GM12878 (cell line): Measurements from ENCODE around the gene EHD1. TPM values are rescaled to one million over a fixed set of nuclear protein-coding genes. Genes with fewer than 3 reads are reported as not detected.

Experiments
- BCL3 ChIP-seq: IDR thresholded peaks from 2 replicates; pipeline ENCODE4 v1.6.1; 2011; ENCODE audit warnings: borderline replicate concordance, low read depth, mild to moderate bottlenecking, moderate library complexity, low read length; ENCODE audit not compliant: insufficient read depth, poor library complexity, severe bottlenecking
- BHLHE40 ChIP-seq, 2 experiments: fragments of 450-650 bp in 1 of 2; IDR thresholded peaks; 2 replicates each; pipeline ENCODE4 v1.6.1; 2011 to 2017; ENCODE audit warnings: low read depth in 2 of 2, borderline replicate concordance in 1 of 2, improper control_type of control experiment in 1 of 2, low read length in 1 of 2, mild to moderate bottlenecking in 1 of 2
- BRCA1 ChIP-seq: IDR thresholded peaks from 2 replicates; pipeline ENCODE4 v1.6.1; 2011; ENCODE audit warnings: low read depth, low read length, improper control_type of control experiment
- E2F8 ChIP-seq: fragments of 450-650 bp; IDR thresholded peaks from 2 replicates; pipeline ENCODE4 v1.6.1; 2018; ENCODE audit warnings: mild to moderate bottlenecking, low read depth, moderate library complexity; ENCODE audit not compliant: partially characterized antibody
- ELK1 ChIP-seq: IDR thresholded peaks from 2 replicates; pipeline ENCODE4 v1.6.1; 2012; ENCODE audit warnings: low read depth, low read length, improper control_type of control experiment
- ESRRA ChIP-seq: IDR thresholded peaks from 2 replicates; pipeline ENCODE4 v1.6.1; 2012; ENCODE audit warnings: mild to moderate bottlenecking, low read length, improper control_type of control experiment
- FOXM1 ChIP-seq: IDR thresholded peaks from 2 replicates; pipeline ENCODE4 v1.6.1; 2012; ENCODE audit warnings: low read depth, mild to moderate bottlenecking, inconsistent platforms, low read length, moderate library complexity
- HDAC2 ChIP-seq: fragments of 200-600 bp; sonication (generic); IDR thresholded peaks from 2 replicates; pipeline ENCODE4 v1.6.1; 2017
- IKZF1 ChIP-seq: fragments of 450-650 bp; conservative IDR thresholded peaks from 2 replicates; pipeline ENCODE4 v1.6.1; 2017; ENCODE audit warnings: antibody characterized with exemption, mild to moderate bottlenecking
- LARP7 ChIP-seq: fragments of 450-650 bp; IDR thresholded peaks from 2 replicates; pipeline ENCODE4 v1.6.1; 2017; ENCODE audit warnings: mild to moderate bottlenecking
- MYC ChIP-seq: IDR thresholded peaks from 2 replicates; pipeline ENCODE4 v1.6.1; 2011; ENCODE audit warnings: mild to moderate bottlenecking, low read length, moderate library complexity, inconsistent platforms; ENCODE audit not compliant: insufficient read depth, insufficient replicate concordance, insufficient read length, severe bottlenecking
- NFXL1 ChIP-seq: fragments of 450-650 bp; IDR thresholded peaks from 2 replicates; pipeline ENCODE4 v1.6.1; 2017; ENCODE audit warnings: antibody characterized with exemption, mild to moderate bottlenecking, borderline replicate concordance
- NFYB ChIP-seq: IDR thresholded peaks from 2 replicates; pipeline ENCODE4 v1.6.1; 2011; ENCODE audit warnings: low read depth, mild to moderate bottlenecking, low read length, improper control_type of control experiment, moderate library complexity; ENCODE audit not compliant: insufficient read depth
- PML ChIP-seq: IDR thresholded peaks from 2 replicates; pipeline ENCODE4 v1.6.1; 2012; ENCODE audit warnings: low read length, inconsistent platforms
- SMAD1 ChIP-seq: fragments of 450-650 bp; IDR thresholded peaks from 2 replicates; pipeline ENCODE4 v1.6.1; 2018; ENCODE audit warnings: mild to moderate bottlenecking, low read depth; ENCODE audit not compliant: partially characterized antibody
- SRF ChIP-seq, 2 experiments: IDR thresholded peaks; 2 replicates each; pipeline ENCODE4 v1.6.1; 2011; ENCODE audit warnings: low read depth in 2 of 2, low read length in 2 of 2, mild to moderate bottlenecking in 1 of 2, moderate library complexity in 1 of 2
- STAT1 ChIP-seq: fragments of 450-650 bp; conservative IDR thresholded peaks from 2 replicates; pipeline ENCODE4 v1.6.1; 2014; ENCODE audit warnings: antibody characterized with exemption, mild to moderate bottlenecking
- TCF3 ChIP-seq: IDR thresholded peaks from 2 replicates; pipeline ENCODE4 v1.6.1; 2012; ENCODE audit warnings: low read depth, mild to moderate bottlenecking, low read length, borderline replicate concordance; ENCODE audit not compliant: insufficient read depth
- ZBTB11 ChIP-seq: fragments of 450-650 bp; formaldehyde crosslinking; IDR thresholded peaks from 2 replicates; pipeline ENCODE4 v1.5.0; 2022; ENCODE audit warnings: mild to moderate bottlenecking, missing genetic modification characterization
- ZZZ3 ChIP-seq: IDR thresholded peaks from 2 replicates; pipeline ENCODE4 v1.6.1; 2011; ENCODE audit warnings: low read depth; ENCODE audit not compliant: control insufficient read depth, insufficient read length
- polyA plus RNA-seq, 11 experiments: library from polyadenylated mRNA; depleted of rRNA in 4 of 11; unstranded in 6 of 11; stranded (reverse) in 5 of 11; fragments of >200 nt; fragmentation: Nextera tagmentation in 4 of 11; fragmentation: Illumina TruSeq in 1 of 11; extraction: Ambion mirVana in 4 of 11; extraction: Trizol in 1 of 11; gene quantifications; 1 replicate in 1 of 11; 2 replicates in 10 of 11; pipeline versions ENCODE4 v1.2.1 to v1.2.3, GENCODE V29; 2011 to 2016; ENCODE audit warnings: inconsistent platforms in 2 of 11, missing spikeins in 2 of 11, low read depth in 1 of 11
- total RNA-seq, 4 experiments: library from RNA; depleted of rRNA in 3 of 4; stranded (reverse); fragments of >200 nt in 3 of 4; fragmentation: Illumina TruSeq in 1 of 4; extraction: Trizol in 1 of 4; gene quantifications; 2 replicates each; pipeline versions ENCODE4 v1.2.1 to v1.2.3, GENCODE V29; 2013 to 2021

EHD1 gene
- total and polyA plus RNA-seq, 10 of the 15 experiments (the other 5 are each of a cell fraction or from before 2014, with no cell fraction given) = 1.0 to 165 (median 66.5) TPM

- TF ChIP-seq NFYB = no peak
- TF ChIP-seq ELK1 = no peak
- no peak for TF ChIP-seq ZBTB11
- TF ChIP-seq PML = no peak
- no peak for TF ChIP-seq NFXL1
- TF ChIP-seq SMAD1 = peak; percentile 37
- no peak for TF ChIP-seq MYC
- TF ChIP-seq ZZZ3 = no peak
- no peak for TF ChIP-seq FOXM1
- peak; percentile 85 for TF ChIP-seq BCL3
- no peak for TF ChIP-seq E2F8
- no peak for TF ChIP-seq ESRRA
- peak; percentile 83; the same call in 1 of the 2 replicates for TF ChIP-seq IKZF1
- TF ChIP-seq TCF3 = peak; percentile 41; the same call in 1 of the 2 replicates
- peak; percentile 49 to 57; a peak in 3 of 4 replicates for TF ChIP-seq BHLHE40 (IDR thresholded peaks at IDR 0.05; ENCODE audit: borderline replicate concordance in 1 of 2, low read depth in 2 of 2, low read length in 1 of 2)
- no peak; the same call in 1 of the 2 replicates for TF ChIP-seq LARP7
- TF ChIP-seq BRCA1 = no peak
- TF ChIP-seq HDAC2 = no peak
- TF ChIP-seq STAT1 = no peak
- TF ChIP-seq SRF (IDR thresholded peaks at IDR 0.05; ENCODE audit: low read depth in 2 of 2, low read length in 2 of 2) = no peak
These were observed 12.9 kb downstream of the EHD1 start (continued) for GRCh38 chr11:64865286-64866172.
